K562 (cell line): ENCODE results near the gene XPO6. TPM values are rescaled to one million over a fixed set of nuclear protein-coding genes. Genes with fewer than 3 reads are reported as not detected.

Source experiments
- NR2C2 ChIP-seq, 2 experiments: fragments of 200-800 bp in 1 of 2; sonication (Bioruptor generic) in 1 of 2; sonication (generic) in 1 of 2; formaldehyde crosslinking in 1 of 2; IDR thresholded peaks; 2 replicates each; pipeline versions ENCODE4 v1.6.1 to v1.8.0; 2016 to 2022; ENCODE audit warnings: mild to moderate bottlenecking in 1 of 2, missing compliant biosample characterization in 1 of 2, missing genetic modification characterization in 1 of 2, missing genetic modification reagents in 1 of 2
- PCBP1 ChIP-seq: fragments of 200-400 bp; formaldehyde crosslinking; IDR thresholded peaks from 2 replicates; pipeline ENCODE4 v1.6.1; 2018; ENCODE audit warnings: mild to moderate bottlenecking, low read depth, low read length; ENCODE audit not compliant: poor library complexity, severe bottlenecking
- polyA plus RNA-seq, 8 experiments: library from polyadenylated mRNA; depleted of rRNA in 4 of 8; stranded (reverse) in 5 of 8; unstranded in 3 of 8; fragments of >200 nt; fragmentation: Nextera tagmentation in 2 of 8; fragmentation: Illumina TruSeq in 1 of 8; extraction: Ambion mirVana in 2 of 8; extraction: Trizol in 1 of 8; gene quantifications; 2 replicates each; pipeline versions ENCODE4 v1.2.1 to v1.2.3, GENCODE V29; 2011 to 2014; ENCODE audit warnings: inconsistent platforms in 1 of 8, missing spikeins in 1 of 8
- total RNA-seq, 7 experiments: library from RNA; depleted of rRNA in 6 of 7; stranded (reverse); fragments of >200 nt in 6 of 7; fragmentation: Illumina TruSeq in 2 of 7; extraction: Trizol in 2 of 7; gene quantifications; 2 replicates each; pipeline versions ENCODE4 v1.2.1 to v1.2.3, GENCODE V29; 2011 to 2021; ENCODE audit warnings: low replicate concordance in 1 of 7
- TF ChIP-seq, protein P1 (sequence below): fragments of 200-800 bp; sonication (Bioruptor generic); IDR thresholded peaks from 2 replicates; pipeline ENCODE4 v1.6.1; 2016; ENCODE audit warnings: missing genetic modification characterization, missing compliant biosample characterization
- TF ChIP-seq, protein P2 (sequence below): sonication (generic); formaldehyde crosslinking; IDR thresholded peaks from 2 replicates; pipeline ENCODE4 v1.8.0; 2022; ENCODE audit warnings: missing genetic modification reagents, mild to moderate bottlenecking, moderate library complexity, borderline replicate concordance
- TF ChIP-seq, protein P3 (sequence below): fragments of 450-650 bp; IDR thresholded peaks from 2 replicates; pipeline ENCODE4 v1.6.1; 2017; ENCODE audit warnings: mild to moderate bottlenecking, moderate library complexity
- TF ChIP-seq, protein P4 (sequence below): sonication (generic); formaldehyde crosslinking; IDR thresholded peaks from 2 replicates; pipeline ENCODE4 v1.8.1; 2023; ENCODE audit warnings: mild to moderate bottlenecking, missing genetic modification reagents
- TF ChIP-seq, protein P5 (sequence below): fragments of 450-650 bp; IDR thresholded peaks from 2 replicates; pipeline ENCODE4 v1.6.1; 2016; ENCODE audit warnings: low read depth, mild to moderate bottlenecking, moderate library complexity

The XPO6 gene
- total and polyA plus RNA-seq, 9 of the 15 experiments (the other 6 are each of a cell fraction or from before 2014, with no cell fraction given), result 11.2 to 196 (median 119) TPM

- TF ChIP-seq, protein P1, sequence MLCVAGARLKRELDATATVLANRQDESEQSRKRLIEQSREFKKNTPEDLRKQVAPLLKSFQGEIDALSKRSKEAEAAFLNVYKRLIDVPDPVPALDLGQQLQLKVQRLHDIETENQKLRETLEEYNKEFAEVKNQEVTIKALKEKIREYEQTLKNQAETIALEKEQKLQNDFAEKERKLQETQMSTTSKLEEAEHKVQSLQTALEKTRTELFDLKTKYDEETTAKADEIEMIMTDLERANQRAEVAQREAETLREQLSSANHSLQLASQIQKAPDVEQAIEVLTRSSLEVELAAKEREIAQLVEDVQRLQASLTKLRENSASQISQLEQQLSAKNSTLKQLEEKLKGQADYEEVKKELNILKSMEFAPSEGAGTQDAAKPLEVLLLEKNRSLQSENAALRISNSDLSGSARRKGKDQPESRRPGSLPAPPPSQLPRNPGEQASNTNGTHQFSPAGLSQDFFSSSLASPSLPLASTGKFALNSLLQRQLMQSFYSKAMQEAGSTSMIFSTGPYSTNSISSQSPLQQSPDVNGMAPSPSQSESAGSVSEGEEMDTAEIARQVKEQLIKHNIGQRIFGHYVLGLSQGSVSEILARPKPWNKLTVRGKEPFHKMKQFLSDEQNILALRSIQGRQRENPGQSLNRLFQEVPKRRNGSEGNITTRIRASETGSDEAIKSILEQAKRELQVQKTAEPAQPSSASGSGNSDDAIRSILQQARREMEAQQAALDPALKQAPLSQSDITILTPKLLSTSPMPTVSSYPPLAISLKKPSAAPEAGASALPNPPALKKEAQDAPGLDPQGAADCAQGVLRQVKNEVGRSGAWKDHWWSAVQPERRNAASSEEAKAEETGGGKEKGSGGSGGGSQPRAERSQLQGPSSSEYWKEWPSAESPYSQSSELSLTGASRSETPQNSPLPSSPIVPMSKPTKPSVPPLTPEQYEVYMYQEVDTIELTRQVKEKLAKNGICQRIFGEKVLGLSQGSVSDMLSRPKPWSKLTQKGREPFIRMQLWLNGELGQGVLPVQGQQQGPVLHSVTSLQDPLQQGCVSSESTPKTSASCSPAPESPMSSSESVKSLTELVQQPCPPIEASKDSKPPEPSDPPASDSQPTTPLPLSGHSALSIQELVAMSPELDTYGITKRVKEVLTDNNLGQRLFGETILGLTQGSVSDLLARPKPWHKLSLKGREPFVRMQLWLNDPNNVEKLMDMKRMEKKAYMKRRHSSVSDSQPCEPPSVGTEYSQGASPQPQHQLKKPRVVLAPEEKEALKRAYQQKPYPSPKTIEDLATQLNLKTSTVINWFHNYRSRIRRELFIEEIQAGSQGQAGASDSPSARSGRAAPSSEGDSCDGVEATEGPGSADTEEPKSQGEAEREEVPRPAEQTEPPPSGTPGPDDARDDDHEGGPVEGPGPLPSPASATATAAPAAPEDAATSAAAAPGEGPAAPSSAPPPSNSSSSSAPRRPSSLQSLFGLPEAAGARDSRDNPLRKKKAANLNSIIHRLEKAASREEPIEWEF, result no peak
- TF ChIP-seq, protein P2, sequence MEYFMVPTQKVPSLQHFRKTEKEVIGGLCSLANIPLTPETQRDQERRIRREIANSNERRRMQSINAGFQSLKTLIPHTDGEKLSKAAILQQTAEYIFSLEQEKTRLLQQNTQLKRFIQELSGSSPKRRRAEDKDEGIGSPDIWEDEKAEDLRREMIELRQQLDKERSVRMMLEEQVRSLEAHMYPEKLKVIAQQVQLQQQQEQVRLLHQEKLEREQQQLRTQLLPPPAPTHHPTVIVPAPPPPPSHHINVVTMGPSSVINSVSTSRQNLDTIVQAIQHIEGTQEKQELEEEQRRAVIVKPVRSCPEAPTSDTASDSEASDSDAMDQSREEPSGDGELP (CRISPR knock-in tag), result no peak
- TF ChIP-seq, protein P3, sequence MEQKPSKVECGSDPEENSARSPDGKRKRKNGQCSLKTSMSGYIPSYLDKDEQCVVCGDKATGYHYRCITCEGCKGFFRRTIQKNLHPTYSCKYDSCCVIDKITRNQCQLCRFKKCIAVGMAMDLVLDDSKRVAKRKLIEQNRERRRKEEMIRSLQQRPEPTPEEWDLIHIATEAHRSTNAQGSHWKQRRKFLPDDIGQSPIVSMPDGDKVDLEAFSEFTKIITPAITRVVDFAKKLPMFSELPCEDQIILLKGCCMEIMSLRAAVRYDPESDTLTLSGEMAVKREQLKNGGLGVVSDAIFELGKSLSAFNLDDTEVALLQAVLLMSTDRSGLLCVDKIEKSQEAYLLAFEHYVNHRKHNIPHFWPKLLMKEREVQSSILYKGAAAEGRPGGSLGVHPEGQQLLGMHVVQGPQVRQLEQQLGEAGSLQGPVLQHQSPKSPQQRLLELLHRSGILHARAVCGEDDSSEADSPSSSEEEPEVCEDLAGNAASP, result no peak
- TF ChIP-seq, protein P4, sequence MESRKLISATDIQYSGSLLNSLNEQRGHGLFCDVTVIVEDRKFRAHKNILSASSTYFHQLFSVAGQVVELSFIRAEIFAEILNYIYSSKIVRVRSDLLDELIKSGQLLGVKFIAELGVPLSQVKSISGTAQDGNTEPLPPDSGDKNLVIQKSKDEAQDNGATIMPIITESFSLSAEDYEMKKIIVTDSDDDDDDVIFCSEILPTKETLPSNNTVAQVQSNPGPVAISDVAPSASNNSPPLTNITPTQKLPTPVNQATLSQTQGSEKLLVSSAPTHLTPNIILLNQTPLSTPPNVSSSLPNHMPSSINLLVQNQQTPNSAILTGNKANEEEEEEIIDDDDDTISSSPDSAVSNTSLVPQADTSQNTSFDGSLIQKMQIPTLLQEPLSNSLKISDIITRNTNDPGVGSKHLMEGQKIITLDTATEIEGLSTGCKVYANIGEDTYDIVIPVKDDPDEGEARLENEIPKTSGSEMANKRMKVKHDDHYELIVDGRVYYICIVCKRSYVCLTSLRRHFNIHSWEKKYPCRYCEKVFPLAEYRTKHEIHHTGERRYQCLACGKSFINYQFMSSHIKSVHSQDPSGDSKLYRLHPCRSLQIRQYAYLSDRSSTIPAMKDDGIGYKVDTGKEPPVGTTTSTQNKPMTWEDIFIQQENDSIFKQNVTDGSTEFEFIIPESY (CRISPR knock-in tag), result no peak
- TF ChIP-seq, protein P5, sequence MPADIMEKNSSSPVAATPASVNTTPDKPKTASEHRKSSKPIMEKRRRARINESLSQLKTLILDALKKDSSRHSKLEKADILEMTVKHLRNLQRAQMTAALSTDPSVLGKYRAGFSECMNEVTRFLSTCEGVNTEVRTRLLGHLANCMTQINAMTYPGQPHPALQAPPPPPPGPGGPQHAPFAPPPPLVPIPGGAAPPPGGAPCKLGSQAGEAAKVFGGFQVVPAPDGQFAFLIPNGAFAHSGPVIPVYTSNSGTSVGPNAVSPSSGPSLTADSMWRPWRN, result no peak
- TF ChIP-seq PCBP1 (no peak), NR2C2 (CRISPR knock-in tag; IDR thresholded peaks at IDR 0.05) (no peak), NR2C2 (tag; IDR thresholded peaks at IDR 0.05) (no peak)
These were observed 108.1 kb downstream of the XPO6 start (continued) for GRCh38 chr16:28103516-28104170.
